Adrenal gland (tissue), 5 donors: ENCODE results near the gene IGFL4.
A peak's percentile ranks its signal among the peaks of the same experiment; 100 is the strongest.

Experiments
- CTCF ChIP-seq, 6 experiments: fragments of 450-650 bp in 4 of 6; fragments of 200-600 bp in 2 of 6; sonication (generic) in 1 of 6; IDR thresholded peaks; 1 replicate in 5 of 6; 2 replicates in 1 of 6; pipeline versions ENCODE4 v1.5.1 to v1.8.0; 2016 to 2021; ENCODE audit warnings: antibody characterized with exemption in 6 of 6, mild to moderate bottlenecking in 2 of 6, moderate library complexity in 1 of 6
- POLR2A ChIP-seq, 2 donors: fragments of 450-650 bp; IDR thresholded peaks; one replicate each; pipeline ENCODE4 v1.6.1; 2017; ENCODE audit warnings: antibody characterized with exemption in 2 of 2, mild to moderate bottlenecking in 2 of 2, moderate library complexity in 1 of 2
- donor health status: DM: no; HTN: no; CAD: no.

GRCh38 chr19:46076951-46077814 is 36.4 kb upstream of the IGFL4 start:
- TF ChIP-seq POLR2A (IDR thresholded peaks at IDR 0.05): no peak
- peak; percentile 69 to 93 (median 88) for TF ChIP-seq CTCF (IDR thresholded peaks at IDR 0.05)
